ENCODE measurements around the gene THSD7A. TPM values are rescaled to one million over a fixed set of nuclear protein-coding genes. Genes with fewer than 3 reads are reported as not detected.

The THSD7A gene
- total RNA-seq, 1 donor from 2014 or later, result 0.28 TPM

- Mint-ChIP-seq H3K27me3 (ENCODE audit: insufficient read depth, low read depth) (no peaks in the 10 kb centered on the region), H3K4me1 (peaks cover 9% of the 10 kb centered on the region), H3K36me3 (no peaks in the 10 kb centered on the region), H3K9me3 (no peaks in the 10 kb centered on the region), H3K27ac (no peak overlapping the region), H3K4me3 (no peak overlapping the region)
- no peak overlapping the region for H3K27ac ChIP-seq
- H3K27me3 ChIP-seq, result no peaks in the 10 kb centered on the region
- H3K36me3 ChIP-seq, result no peaks in the 10 kb centered on the region
- no peaks in the 10 kb centered on the region for H3K79me2 ChIP-seq (ENCODE audit: low read depth)
- H2AFZ ChIP-seq (replicated peaks), result no peak overlapping the region
- no peaks in the 10 kb centered on the region for H4K20me1 ChIP-seq (ENCODE audit: low read depth)
- no peak overlapping the region for H3K4me3 ChIP-seq
- no peaks in the 10 kb centered on the region for H3K4me1 ChIP-seq
- H3K9me3 ChIP-seq (ENCODE audit: low read depth), result no peaks in the 10 kb centered on the region
- no peaks in the 10 kb centered on the region for H3F3A ChIP-seq (ENCODE audit: low read depth)
- TF ChIP-seq EZH2phosphoT487 (IDR thresholded peaks at IDR 0.05) (no peak), EZH2 (IDR thresholded peaks at IDR 0.05) (no peak), CTCF (IDR thresholded peaks at IDR 0.05) (no peak)
- no peak for DNase-seq (ENCODE audit: low spot score)
- no peak overlapping the region for H3K9ac ChIP-seq
- H3K4me2 ChIP-seq, result no peak overlapping the region
These were observed 63.7 kb downstream of the THSD7A start for GRCh38 chr7:11768263-11768662.

DNA sequence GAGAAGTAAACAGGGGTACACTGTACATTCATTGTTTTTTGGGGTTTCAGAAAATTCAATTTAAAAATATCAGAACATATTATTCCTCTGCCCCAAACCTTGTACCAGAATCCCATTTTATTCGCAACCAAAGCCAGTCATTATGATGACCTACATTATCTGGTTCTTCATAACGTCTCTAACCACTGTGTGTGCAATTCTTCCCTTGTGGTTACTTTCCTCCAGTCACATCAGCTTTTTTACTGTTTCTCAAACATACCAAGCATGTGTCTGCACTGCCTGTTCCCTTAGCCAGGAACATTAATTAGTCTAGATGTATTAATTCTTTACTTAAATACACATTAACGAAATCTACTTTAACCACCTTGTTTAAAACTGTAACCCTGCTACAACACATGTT is 64.8 kb downstream of the THSD7A start:
- Mint-ChIP-seq H3K4me3 (no peak overlapping the region), H3K4me1 (peaks cover 9% of the 10 kb centered on the region), H3K9me3 (no peaks in the 10 kb centered on the region), H3K36me3 (no peaks in the 10 kb centered on the region), H3K27me3 (ENCODE audit: insufficient read depth, low read depth) (no peaks in the 10 kb centered on the region), H3K27ac (no peak overlapping the region)
- Histone ChIP-seq H3K79me2 (ENCODE audit: low read depth) (no peaks in the 10 kb centered on the region), H2AFZ (replicated peaks) (no peak overlapping the region), H3K4me3 (no peak overlapping the region), H4K20me1 (ENCODE audit: low read depth) (no peaks in the 10 kb centered on the region), H3K9me3 (ENCODE audit: low read depth) (no peaks in the 10 kb centered on the region), H3K27me3 (no peaks in the 10 kb centered on the region), H3K36me3 (no peaks in the 10 kb centered on the region), H3K4me2 (no peak overlapping the region), H3K4me1 (no peaks in the 10 kb centered on the region), H3F3A (ENCODE audit: low read depth) (no peaks in the 10 kb centered on the region), H3K27ac (no peak overlapping the region), H3K9ac (no peak overlapping the region)
- DNase-seq (ENCODE audit: low spot score), result no peak
- no peak for TF ChIP-seq EZH2 (IDR thresholded peaks at IDR 0.05)
- no peak for TF ChIP-seq EZH2phosphoT487 (IDR thresholded peaks at IDR 0.05)
- TF ChIP-seq CTCF (IDR thresholded peaks at IDR 0.05), result no peak

- no peaks in the 10 kb centered on the region for H3K36me3 Mint-ChIP-seq
- no peaks in the 10 kb centered on the region for H3K36me3 ChIP-seq
- H3K9ac ChIP-seq, result no peak overlapping the region
- TF ChIP-seq EZH2phosphoT487 (IDR thresholded peaks at IDR 0.05) (no peak), EZH2 (IDR thresholded peaks at IDR 0.05) (no peak), CTCF (IDR thresholded peaks at IDR 0.05) (no peak)
- H3K27ac ChIP-seq, result no peak overlapping the region
- no peak overlapping the region for H3K4me2 ChIP-seq
- no peak overlapping the region for H3K27ac Mint-ChIP-seq
- peak; percentile 57 for DNase-seq (ENCODE audit: low spot score)
- no peak overlapping the region for H2AFZ ChIP-seq (replicated peaks)
- H4K20me1 ChIP-seq (ENCODE audit: low read depth), result no peaks in the 10 kb centered on the region
- no peaks in the 10 kb centered on the region for H3K27me3 Mint-ChIP-seq (ENCODE audit: insufficient read depth, low read depth)
- H3F3A ChIP-seq (ENCODE audit: low read depth), result no peaks in the 10 kb centered on the region
- H3K4me3 Mint-ChIP-seq, result no peak overlapping the region
- H3K4me3 ChIP-seq, result no peak overlapping the region
- peaks cover 2% of the 10 kb centered on the region for H3K4me1 Mint-ChIP-seq
- H3K9me3 ChIP-seq (ENCODE audit: low read depth), result no peaks in the 10 kb centered on the region
- no peaks in the 10 kb centered on the region for H3K79me2 ChIP-seq (ENCODE audit: low read depth)
- H3K27me3 ChIP-seq, result no peaks in the 10 kb centered on the region
- H3K9me3 Mint-ChIP-seq, result no peaks in the 10 kb centered on the region
- peaks cover 4% of the 10 kb centered on the region for H3K4me1 ChIP-seq
These were observed 71.6 kb downstream of the THSD7A start for GRCh38 chr7:11760372-11760771.

Data from neural progenitor cell (in vitro differentiated cells).